Calu3 (cell line): ENCODE results near the gene WBP1. TPM values are rescaled to one million over a fixed set of nuclear protein-coding genes. Genes with fewer than 3 reads are reported as not detected.

Experiments
- BruUV-seq: library from RNA; stranded (reverse); fragments of 400-500 nt; replicated peaks from 2 replicates; lab custom pipeline; 2021; lab: Mats Ljungman, UMichigan
- CTCF ChIA-PET: fragments of 300-600 bp; sonication (Branson Sonifier 250); formaldehyde crosslinking; loops from one replicate; lab custom pipeline; 2022; ENCODE audit warnings: antibody characterized with exemption; lab: Charles Lee
- DNase-seq: peaks from one replicate; pipeline ENCODE4 v3.0.0; 2022
- H3K27ac Mint-ChIP-seq: one replicate; pipeline ENCODE4 v1.8.0; 2022; ENCODE audit warnings: mixed read lengths; ENCODE audit not compliant: unreplicated experiment
- H3K27me3 Mint-ChIP-seq: one replicate; pipeline ENCODE4 v1.8.0; 2022; ENCODE audit warnings: mixed read lengths; ENCODE audit not compliant: unreplicated experiment
- H3K36me3 Mint-ChIP-seq: one replicate; pipeline ENCODE4 v1.8.0; 2022; ENCODE audit warnings: mild to moderate bottlenecking, moderate library complexity, mixed read lengths; ENCODE audit not compliant: insufficient read depth, unreplicated experiment
- H3K4me1 Mint-ChIP-seq: one replicate; pipeline ENCODE4 v1.8.0; 2022; ENCODE audit warnings: mild to moderate bottlenecking, low read depth, mixed read lengths; ENCODE audit not compliant: unreplicated experiment
- H3K4me3 Mint-ChIP-seq: one replicate; pipeline ENCODE4 v1.8.0; 2022; ENCODE audit warnings: mild to moderate bottlenecking, low read depth, moderate library complexity, mixed read lengths; ENCODE audit not compliant: unreplicated experiment
- H3K9me3 Mint-ChIP-seq: one replicate; pipeline ENCODE4 v1.8.0; 2022; ENCODE audit warnings: low read depth, mixed read lengths; ENCODE audit not compliant: unreplicated experiment
- intact Hi-C: fragments of 100-400 bp; cut with micrococcal nuclease; formaldehyde crosslinking; loops from one replicate; pipeline ENCODE4 v1.10.0; 2022; ENCODE audit not compliant: unreplicated experiment
- total RNA-seq: library from RNA; stranded (reverse); gene quantifications from 2 replicates; pipeline ENCODE4 v1.2.3, GENCODE V29; 2022
- TF ChIP-seq, protein P1 (sequence below): fragments of 200-600 bp; IDR thresholded peaks from one replicate; pipeline ENCODE4 v1.8.0; 2022; ENCODE audit warnings: antibody characterized with exemption; ENCODE audit not compliant: unreplicated experiment

WBP1 gene
- total RNA-seq, 1 experiment from 2014 or later, result 61.6 TPM

DNA sequence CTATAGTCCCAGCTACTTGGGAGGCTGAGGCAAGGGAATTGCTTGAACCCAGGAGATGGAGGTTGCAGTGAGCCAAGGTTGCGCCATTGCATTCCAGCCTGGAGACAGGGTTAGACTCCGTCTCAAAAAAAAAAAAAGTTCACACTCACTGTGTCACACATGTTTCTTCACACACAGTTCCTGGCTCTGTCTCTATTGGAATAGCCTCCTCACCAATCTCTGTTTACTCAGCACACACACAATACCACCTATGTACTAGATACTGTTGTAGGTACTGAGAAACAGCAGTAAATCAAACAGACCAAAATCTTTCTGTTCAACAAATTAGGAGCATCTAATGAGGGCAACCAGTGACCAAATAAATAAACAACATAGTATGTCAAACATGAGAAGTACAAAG is 27.9 kb downstream of the WBP1 start:
- no peak overlapping the region for H3K27ac Mint-ChIP-seq
- CTCF ChIA-PET, result no interaction called here
- peaks cover 37% of the 10 kb centered on the region for H3K4me1 Mint-ChIP-seq
- intact Hi-C loops, result no loop called here
- BruUV-seq, result no TSS peak
- no peaks in the 10 kb centered on the region for H3K9me3 Mint-ChIP-seq
- TF ChIP-seq, protein P1, sequence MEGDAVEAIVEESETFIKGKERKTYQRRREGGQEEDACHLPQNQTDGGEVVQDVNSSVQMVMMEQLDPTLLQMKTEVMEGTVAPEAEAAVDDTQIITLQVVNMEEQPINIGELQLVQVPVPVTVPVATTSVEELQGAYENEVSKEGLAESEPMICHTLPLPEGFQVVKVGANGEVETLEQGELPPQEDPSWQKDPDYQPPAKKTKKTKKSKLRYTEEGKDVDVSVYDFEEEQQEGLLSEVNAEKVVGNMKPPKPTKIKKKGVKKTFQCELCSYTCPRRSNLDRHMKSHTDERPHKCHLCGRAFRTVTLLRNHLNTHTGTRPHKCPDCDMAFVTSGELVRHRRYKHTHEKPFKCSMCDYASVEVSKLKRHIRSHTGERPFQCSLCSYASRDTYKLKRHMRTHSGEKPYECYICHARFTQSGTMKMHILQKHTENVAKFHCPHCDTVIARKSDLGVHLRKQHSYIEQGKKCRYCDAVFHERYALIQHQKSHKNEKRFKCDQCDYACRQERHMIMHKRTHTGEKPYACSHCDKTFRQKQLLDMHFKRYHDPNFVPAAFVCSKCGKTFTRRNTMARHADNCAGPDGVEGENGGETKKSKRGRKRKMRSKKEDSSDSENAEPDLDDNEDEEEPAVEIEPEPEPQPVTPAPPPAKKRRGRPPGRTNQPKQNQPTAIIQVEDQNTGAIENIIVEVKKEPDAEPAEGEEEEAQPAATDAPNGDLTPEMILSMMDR, result no peak
- H3K27me3 Mint-ChIP-seq, result no peaks in the 10 kb centered on the region
- DNase-seq, result no peak
- H3K36me3 Mint-ChIP-seq, result peaks cover 37% of the 10 kb centered on the region
- no peak overlapping the region for H3K4me3 Mint-ChIP-seq

DNA sequence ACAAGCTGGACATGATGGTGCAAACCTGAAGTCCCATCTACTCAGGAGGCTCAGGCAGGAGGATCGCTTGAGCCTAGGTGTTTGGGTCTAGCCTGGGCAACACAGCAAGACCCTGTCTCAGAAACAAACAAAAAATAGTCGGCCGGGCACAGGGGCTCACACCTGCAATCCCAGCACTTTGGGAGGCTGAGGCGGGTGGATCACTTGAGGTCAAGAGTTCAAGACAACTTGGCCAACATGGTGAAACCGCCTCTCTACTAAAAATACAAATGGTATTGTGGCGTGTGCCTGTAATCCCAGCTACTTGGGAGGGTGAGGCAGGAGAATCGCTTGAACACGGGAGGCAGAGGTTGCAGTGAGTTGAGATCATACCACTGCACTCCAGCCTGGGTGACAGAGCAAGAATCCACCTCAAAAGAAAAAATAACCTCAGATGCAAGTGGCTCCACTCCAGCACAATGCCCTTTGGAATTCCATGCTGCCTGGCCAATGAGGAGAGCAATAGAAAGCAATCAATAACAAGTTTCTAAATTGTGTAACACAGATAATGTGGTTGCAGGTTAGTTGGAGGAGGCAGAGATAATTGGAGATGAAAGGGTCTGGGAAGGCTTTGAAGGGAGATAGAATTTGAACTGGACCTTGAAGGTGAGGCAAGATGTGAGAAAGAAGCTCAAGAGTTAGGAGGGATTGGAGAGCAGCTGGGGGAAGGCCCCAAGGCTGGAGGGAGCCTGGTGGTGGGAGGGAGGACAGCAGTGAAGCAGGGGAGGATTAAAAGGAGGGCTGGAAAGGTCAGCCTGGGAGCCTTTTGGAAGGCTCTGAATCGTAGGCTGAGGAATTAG is 30.6 kb downstream of the WBP1 start:
- peaks cover 27% of the 10 kb centered on the region for H3K36me3 Mint-ChIP-seq
- H3K9me3 Mint-ChIP-seq, result no peaks in the 10 kb centered on the region
- TF ChIP-seq, protein P1, result no peak
- no peak overlapping the region for H3K4me3 Mint-ChIP-seq
- no TSS peak for BruUV-seq
- CTCF ChIA-PET, result interaction anchor here (0.8 kb wide), 1 partner anchor 18 kb away, joined by 3 read pairs; the partner anchor contains the start of gene PCGF1
- intact Hi-C loops, result no loop called here
- peaks cover 29% of the 10 kb centered on the region for H3K4me1 Mint-ChIP-seq
- peak overlapping the region; percentile 15 for H3K27ac Mint-ChIP-seq
- no peak for DNase-seq
- no peaks in the 10 kb centered on the region for H3K27me3 Mint-ChIP-seq

DNA sequence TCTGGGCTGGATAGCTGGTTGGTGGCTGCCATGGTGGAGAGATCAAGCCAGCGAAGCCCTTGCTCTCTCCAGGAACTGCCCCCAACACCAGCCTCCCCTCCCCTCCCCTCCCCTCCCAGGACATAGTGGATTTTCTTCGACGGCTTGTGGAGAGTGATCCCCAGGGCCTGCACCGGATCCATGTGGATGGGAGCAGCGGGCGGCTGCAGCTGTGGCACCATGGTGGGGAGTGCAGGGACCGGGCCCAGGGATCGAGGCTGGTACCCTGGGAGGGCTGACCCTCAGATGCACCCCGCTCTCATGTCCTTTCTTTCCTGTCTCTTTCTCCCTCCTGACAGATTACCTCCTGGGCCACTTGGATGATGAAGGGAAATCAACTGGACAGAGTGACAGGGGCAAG is 31.7 kb downstream of the WBP1 start:
- Mint-ChIP-seq H3K4me1 (peaks cover 26% of the 10 kb centered on the region), H3K27ac (no peak overlapping the region), H3K36me3 (peaks cover 27% of the 10 kb centered on the region), H3K4me3 (no peak overlapping the region), H3K9me3 (no peaks in the 10 kb centered on the region), H3K27me3 (no peaks in the 10 kb centered on the region)
- no TSS peak for BruUV-seq
- intact Hi-C loops, result no loop called here
- TF ChIP-seq, protein P1, result no peak
- CTCF ChIA-PET, result no interaction called here
- no peak for DNase-seq

DNA sequence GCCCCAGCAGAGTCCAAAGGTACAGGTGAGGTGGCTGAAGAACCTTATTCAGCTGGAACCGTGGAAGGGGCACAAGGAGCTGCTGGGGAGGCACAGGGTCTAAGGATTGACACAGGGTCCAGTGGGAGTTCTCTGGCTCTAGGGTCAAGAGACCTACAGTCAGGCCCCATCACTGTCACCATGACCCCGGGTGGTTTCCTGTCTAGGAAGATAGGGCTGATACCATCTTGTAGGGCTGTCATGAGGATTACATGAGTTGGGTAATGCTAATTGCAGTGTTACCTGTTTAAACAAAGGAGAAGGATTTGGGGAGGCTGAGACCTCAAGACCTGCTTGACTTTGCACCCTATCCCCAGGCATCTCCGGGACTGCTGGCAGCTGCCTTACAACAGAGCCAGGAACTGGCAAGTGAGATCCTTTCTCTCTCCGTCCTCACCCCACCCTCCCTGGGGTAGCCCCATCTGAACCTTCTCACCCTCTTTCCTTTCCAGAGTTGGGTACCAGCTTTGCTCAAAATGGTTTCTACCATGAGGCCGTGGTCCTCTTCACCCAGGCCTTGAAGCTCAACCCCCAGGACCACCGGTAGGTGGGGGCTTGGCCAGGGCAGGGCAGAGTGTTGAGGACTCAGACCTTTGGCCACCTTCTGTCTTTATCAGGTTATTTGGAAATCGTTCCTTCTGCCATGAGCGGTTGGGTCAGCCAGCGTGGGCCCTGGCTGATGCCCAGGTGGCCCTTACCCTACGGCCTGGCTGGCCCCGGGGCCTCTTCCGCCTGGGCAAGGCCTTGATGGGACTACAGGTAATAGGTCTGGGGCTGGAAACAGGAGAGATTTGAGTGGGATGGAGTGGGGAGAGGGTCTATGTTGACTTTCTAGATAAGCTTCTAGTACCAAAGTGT is 33.7 kb downstream of the WBP1 start:
- no peaks in the 10 kb centered on the region for H3K27me3 Mint-ChIP-seq
- peaks cover 11% of the 10 kb centered on the region for H3K36me3 Mint-ChIP-seq
- no peak overlapping the region for H3K27ac Mint-ChIP-seq
- H3K4me3 Mint-ChIP-seq, result no peak overlapping the region
- CTCF ChIA-PET, result interaction anchor here (0.6 to 1.8 kb wide), 3 partner anchors 11 to 96 kb away, joined by 3 to 6 read pairs (median 5); partner anchors contain the start of gene MRPL53
- peaks cover 16% of the 10 kb centered on the region for H3K4me1 Mint-ChIP-seq
- DNase-seq, result no peak
- intact Hi-C loops, result no loop called here
- no peaks in the 10 kb centered on the region for H3K9me3 Mint-ChIP-seq
- no TSS peak for BruUV-seq
- TF ChIP-seq, protein P1, result no peak
